H1 (cell line): ENCODE measurements around the gene CRYM. TPM values are rescaled to one million over a fixed set of nuclear protein-coding genes. Genes with fewer than 3 reads are reported as not detected.

Experiments used
- CTCF ChIA-PET: fragments of 300-600 bp; sonication (Branson Sonifier 250); formaldehyde crosslinking; loops from one replicate; lab custom pipeline; 2021; ENCODE audit not compliant: partially characterized antibody; lab: Charles Lee
- POLR2A ChIA-PET: fragments of 300-600 bp; sonication (Branson Sonifier 250); formaldehyde crosslinking; loops from one replicate; lab custom pipeline; 2021; ENCODE audit warnings: inconsistent platforms; ENCODE audit not compliant: partially characterized antibody; lab: Charles Lee
- DNase-seq, 2 experiments: peaks; one replicate each; pipeline versions ENCODE4 v3.0.0 to v3.0.0-alpha.2; 2010 to 2022; ENCODE audit warnings: low spot score in 2 of 2, low read depth in 1 of 2, mixed read lengths in 1 of 2
- FAIRE-seq: peaks from 2 replicates; lab custom pipeline; 2011; peaks lifted over from hg19 to GRCh38; lab: Jason Lieb, UNC
- H2AFZ ChIP-seq: 2 replicates; pipeline ENCODE4 v1.8.1; 2012; ENCODE audit warnings: low read length, inconsistent platforms
- H2AK5ac ChIP-seq: 2 replicates; pipeline ENCODE4 v1.6.1; 2013; ENCODE audit warnings: low read depth, low read length
- H2BK120ac ChIP-seq: replicated peaks from 2 replicates; pipeline ENCODE3; 2013; ENCODE audit warnings: low read depth, low read length, inconsistent platforms
- H2BK12ac ChIP-seq: 2 replicates; pipeline ENCODE4 v1.6.1; 2013; ENCODE audit warnings: low read depth, low read length
- H2BK15ac ChIP-seq: 2 replicates; pipeline ENCODE4 v1.6.1; 2013; ENCODE audit warnings: low read length
- H2BK20ac ChIP-seq: 2 replicates; pipeline ENCODE4 v1.6.1; 2013; ENCODE audit warnings: low read length
- H2BK5ac ChIP-seq: 2 replicates; pipeline ENCODE4 v1.6.1; 2013; ENCODE audit warnings: low read depth, low read length
- H3K14ac ChIP-seq: 2 replicates; pipeline ENCODE4 v1.6.1; 2013; ENCODE audit warnings: inconsistent platforms; ENCODE audit not compliant: insufficient read length
- H3K18ac ChIP-seq: 2 replicates; pipeline ENCODE4 v1.6.1; 2013; ENCODE audit warnings: low read length; ENCODE audit errors: extremely low read depth
- H3K23ac ChIP-seq: 2 replicates; pipeline ENCODE4 v1.6.1; 2013; ENCODE audit warnings: inconsistent platforms; ENCODE audit not compliant: insufficient read length
- H3K23me2 ChIP-seq: 2 replicates; pipeline ENCODE4 v1.6.1; 2013; ENCODE audit warnings: low read depth, low read length
- H3K27ac ChIP-seq: 2 replicates; pipeline ENCODE4 v1.6.1; 2011; ENCODE audit warnings: low read depth, low read length, inconsistent platforms
- H3K27me3 ChIP-seq, 4 experiments: replicated peaks in 1 of 4; 1 replicate in 1 of 4; 2 replicates in 3 of 4; pipeline versions ENCODE4 v1.6.1 to v1.8.1; 2011 to 2013; ENCODE audit warnings: low read length in 3 of 4, mild to moderate bottlenecking in 3 of 4, inconsistent platforms in 2 of 4, mixed read lengths in 2 of 4, moderate library complexity in 1 of 4; ENCODE audit not compliant: control insufficient read depth in 3 of 4, insufficient read depth in 3 of 4; ENCODE audit errors: extremely low read depth in 1 of 4
- H3K36me3 ChIP-seq, 4 experiments: 2 replicates each; pipeline versions ENCODE4 v1.6.1 to v1.8.1; 2011 to 2013; ENCODE audit warnings: mild to moderate bottlenecking in 4 of 4, low read length in 3 of 4, moderate library complexity in 2 of 4, control low read depth in 1 of 4, inconsistent platforms in 1 of 4; ENCODE audit not compliant: insufficient read depth in 4 of 4, control insufficient read depth in 2 of 4
- H3K4ac ChIP-seq: replicated peaks from 2 replicates; pipeline ENCODE3; 2013; ENCODE audit warnings: low read length, low read depth, mixed read lengths, inconsistent platforms; ENCODE audit not compliant: insufficient read length
- H3K4me1 ChIP-seq, 4 experiments: replicated peaks in 1 of 4; 1 replicate in 1 of 4; 2 replicates in 3 of 4; pipeline versions ENCODE4 v1.6.1 to v1.8.1; 2011 to 2013; ENCODE audit warnings: low read length in 3 of 4, inconsistent platforms in 2 of 4, mixed read lengths in 1 of 4; ENCODE audit not compliant: insufficient read depth in 4 of 4, control insufficient read depth in 3 of 4
- H3K4me2 ChIP-seq, 2 experiments: 2 replicates each; pipeline versions ENCODE4 v1.6.1 to v1.8.1; 2011 to 2013; ENCODE audit warnings: low read depth in 2 of 2, low read length in 2 of 2, control low read depth in 1 of 2, inconsistent platforms in 1 of 2, mild to moderate bottlenecking in 1 of 2; ENCODE audit not compliant: insufficient read depth in 1 of 2
- H3K4me3 ChIP-seq, 4 experiments: fragments of 200-600, 300-600 bp in 1 of 4; sonication (generic), shearing (Covaris generic), sonication (Bioruptor Twin) in 1 of 4; 2 replicates each; pipeline versions ENCODE4 v1.5.1 to v1.8.1; 2011 to 2016; ENCODE audit warnings: low read length in 4 of 4, low read depth in 3 of 4, control low read depth in 2 of 4, inconsistent platforms in 2 of 4, mild to moderate bottlenecking in 2 of 4, mixed read lengths in 1 of 4, moderate library complexity in 1 of 4; ENCODE audit not compliant: insufficient read depth in 2 of 4; ENCODE audit errors: extremely low read depth in 1 of 4
- H3K56ac ChIP-seq: replicated peaks from 2 replicates; pipeline ENCODE3; 2013; ENCODE audit warnings: low read depth, mild to moderate bottlenecking, mixed read lengths, low read length, inconsistent platforms; ENCODE audit not compliant: insufficient read length
- H3K79me1 ChIP-seq: 2 replicates; pipeline ENCODE4 v1.6.1; 2013; ENCODE audit warnings: low read depth, low read length, control low read depth
- H3K79me2 ChIP-seq, 2 experiments: 2 replicates each; pipeline versions ENCODE4 v1.6.1 to v1.8.1; 2012 to 2013; ENCODE audit warnings: low read length in 2 of 2, mild to moderate bottlenecking in 2 of 2, inconsistent platforms in 1 of 2; ENCODE audit not compliant: insufficient read depth in 2 of 2, control insufficient read depth in 1 of 2
- H3K9ac ChIP-seq, 4 experiments: replicated peaks in 1 of 4; 1 replicate in 1 of 4; 2 replicates in 3 of 4; pipeline versions ENCODE4 v1.6.1 to v1.8.1; 2011 to 2013; ENCODE audit warnings: low read depth in 3 of 4, low read length in 3 of 4, control low read depth in 2 of 4, mild to moderate bottlenecking in 2 of 4, moderate library complexity in 2 of 4, inconsistent platforms in 1 of 4; ENCODE audit errors: extremely low read depth in 1 of 4
- H3K9me3 ChIP-seq, 2 experiments: 2 replicates each; pipeline versions ENCODE4 v1.6.1 to v1.8.1; 2012 to 2013; ENCODE audit warnings: mild to moderate bottlenecking in 2 of 2, moderate library complexity in 2 of 2, control low read depth in 1 of 2, inconsistent platforms in 1 of 2, low read depth in 1 of 2, low read length in 1 of 2, mixed read lengths in 1 of 2; ENCODE audit not compliant: insufficient read depth in 2 of 2
- H4K20me1 ChIP-seq, 2 experiments: replicated peaks in 1 of 2; 2 replicates each; pipeline versions ENCODE3 to v1.8.1; 2011 to 2013; ENCODE audit warnings: inconsistent platforms in 2 of 2, low read length in 2 of 2, mild to moderate bottlenecking in 1 of 2; ENCODE audit not compliant: insufficient read depth in 2 of 2, control insufficient read depth in 1 of 2
- H4K5ac ChIP-seq: 2 replicates; pipeline ENCODE4 v1.6.1; 2013; ENCODE audit warnings: low read length, low read depth, mixed read lengths, inconsistent platforms; ENCODE audit not compliant: insufficient read length
- H4K8ac ChIP-seq: 2 replicates; pipeline ENCODE4 v1.8.0; 2013; ENCODE audit warnings: mild to moderate bottlenecking, moderate library complexity, low read length, inconsistent platforms; ENCODE audit not compliant: insufficient read depth; ENCODE audit errors: extremely low read depth
- H4K91ac ChIP-seq: replicated peaks from 2 replicates; pipeline ENCODE3; 2013; ENCODE audit warnings: low read length, mixed read lengths, inconsistent platforms; ENCODE audit not compliant: insufficient read length
- ATF3 ChIP-seq: IDR thresholded peaks from 2 replicates; pipeline ENCODE4 v1.6.1; 2011; ENCODE audit warnings: low read depth, mild to moderate bottlenecking, low read length; ENCODE audit not compliant: insufficient read depth
- CBX8 ChIP-seq: fragments of 300-800, 300-1000 bp; sonication (generic); IDR thresholded peaks from 2 replicates; pipeline ENCODE4 v1.7.1; 2016; ENCODE audit warnings: low read depth, low read length, borderline replicate concordance
- CTBP2 ChIP-seq: IDR thresholded peaks from 2 replicates; pipeline ENCODE4 v1.7.0; 2011; ENCODE audit warnings: borderline replicate concordance, mild to moderate bottlenecking, moderate library complexity, mixed read lengths, low read length; ENCODE audit not compliant: insufficient read depth, insufficient read length
- FOSL1 ChIP-seq: IDR thresholded peaks from 2 replicates; pipeline ENCODE4 v1.6.1; 2011; ENCODE audit warnings: mild to moderate bottlenecking, low read depth, low read length, moderate library complexity; ENCODE audit not compliant: insufficient read depth
- GABPA ChIP-seq: IDR thresholded peaks from 2 replicates; pipeline ENCODE4 v1.6.1; 2011; ENCODE audit warnings: mild to moderate bottlenecking, low read length, moderate library complexity, borderline replicate concordance; ENCODE audit not compliant: insufficient read depth
- JUND ChIP-seq: IDR thresholded peaks from 2 replicates; pipeline ENCODE4 v1.6.1; 2011; ENCODE audit warnings: mild to moderate bottlenecking, improper control_type of control experiment, low read length
- KDM5A ChIP-seq: fragments of 200-600 bp; IDR thresholded peaks from 2 replicates; pipeline ENCODE4 v1.7.1; 2012; ENCODE audit warnings: mild to moderate bottlenecking, low read length, inconsistent platforms, mixed read lengths
- PHF8 ChIP-seq: fragments of 200-600 bp; sonication (generic); conservative IDR thresholded peaks from 2 replicates; pipeline ENCODE4 v1.7.1; 2012; ENCODE audit warnings: low read depth, mild to moderate bottlenecking, inconsistent platforms, low read length, moderate library complexity
- TCF12 ChIP-seq: IDR thresholded peaks from 2 replicates; pipeline ENCODE4 v1.6.1; 2011; ENCODE audit warnings: low read depth, mild to moderate bottlenecking, low read length
- TEAD4 ChIP-seq: IDR thresholded peaks from 2 replicates; pipeline ENCODE4 v1.6.1; 2012; ENCODE audit warnings: low read depth, low read length, inconsistent platforms, mixed read lengths
- WGBS, 2 experiments: shearing (Covaris generic) in 1 of 2; methylation state at CpG; one replicate each; pipeline versions ENCODE4 v1.1.6 to v1.1.7; 2013 to 2015; ENCODE audit warnings: low lambda C conversion rate in 2 of 2, mixed read lengths in 2 of 2, inconsistent platforms in 1 of 2, low coverage in 1 of 2, missing lambda C conversion rate in 1 of 2; ENCODE audit not compliant: insufficient replicate concordance in 2 of 2, insufficient coverage in 1 of 2, insufficient read length in 1 of 2; ENCODE audit errors: extremely low coverage in 1 of 2, missing lambda C conversion rate in 1 of 2; 5-methylcytosine and 5-hydroxymethylcytosine counted together
- polyA plus RNA-seq, 7 experiments: library from polyadenylated mRNA; depleted of rRNA in 3 of 7; stranded (reverse) in 5 of 7; unstranded in 2 of 7; fragments of >200 nt in 5 of 7; fragments of 200-250 nt in 2 of 7; gene quantifications; 1 replicate in 5 of 7; 2 replicates in 1 of 7; 4 replicates in 1 of 7; pipeline versions ENCODE4 v1.2.1 to v1.2.3, GENCODE V29; 2011 to 2013; ENCODE audit warnings: missing spikeins in 2 of 7, mixed read lengths in 2 of 7
- total RNA-seq: library from RNA; stranded (reverse); fragmentation: NEBNext Ultra II Directional; extraction: Animal tissue kit (Norgen Biotek cat#: 25700); gene quantifications from 2 replicates; pipeline ENCODE4 v1.2.1, GENCODE V29; 2021

Gene CRYM
- total and polyA plus RNA-seq, 2 of the 8 experiments (the other 6 are each of a cell fraction or from before 2014, with no cell fraction given), result 12.9 to 40.4 TPM

DNA sequence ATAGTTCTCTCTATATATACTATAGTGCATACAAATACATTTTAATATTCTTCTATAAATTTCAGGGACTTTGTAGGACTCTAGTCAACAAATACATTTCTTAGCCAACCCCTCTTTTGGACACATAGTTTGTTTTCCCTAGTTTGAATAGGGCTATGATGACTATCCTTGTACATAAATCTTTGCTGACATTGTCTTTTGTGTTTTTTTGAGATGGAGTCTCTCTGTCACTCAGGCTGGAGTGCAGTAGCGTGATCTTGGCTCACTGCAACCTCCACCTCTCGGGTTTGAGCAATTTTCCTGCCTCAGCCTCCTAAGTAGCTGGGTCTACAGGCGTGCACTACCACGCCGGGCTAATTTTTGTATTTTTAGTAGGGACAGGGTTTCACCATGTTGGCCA, 41.3 kb downstream of the CRYM start:
- no peak overlapping the region for H4K8ac ChIP-seq
- DNase-seq, result no peak
- no peak overlapping the region for H3K4me3 ChIP-seq
- TF ChIP-seq FOSL1, result no peak
- no peak for TF ChIP-seq CBX8
- TF ChIP-seq TEAD4, result no peak
- no peak for TF ChIP-seq ATF3
- TF ChIP-seq TCF12, result no peak
- TF ChIP-seq GABPA, result no peak
- TF ChIP-seq KDM5A, result no peak
- TF ChIP-seq CTBP2, result no peak
- no peak for TF ChIP-seq PHF8
- TF ChIP-seq JUND, result no peak
- TF ChIP-seq, all 59 proteins: peak for 0
- Histone ChIP-seq H3K56ac (no peak overlapping the region), H3K23ac (no peak overlapping the region), H3K4ac (no peak overlapping the region), H3K18ac (no peak overlapping the region), H2BK5ac (no peak overlapping the region), H3K27ac (no peak overlapping the region), H3K4me1 (no peaks in the 10 kb centered on the region), H2BK20ac (no peak overlapping the region), H3K9ac (no peak overlapping the region), H3K79me2 (no peaks in the 10 kb centered on the region), H3K4me2 (no peak overlapping the region), H3K79me1 (no peaks in the 10 kb centered on the region), H2BK120ac (no peak overlapping the region), H2AFZ (no peak overlapping the region), H2AK5ac (no peak overlapping the region), H4K5ac (no peak overlapping the region), H2BK12ac (no peak overlapping the region), H4K20me1 (no peaks in the 10 kb centered on the region), H3K36me3 (no peaks in the 10 kb centered on the region), H3K14ac (no peak overlapping the region), H3K23me2 (no peaks in the 10 kb centered on the region), H2BK15ac (no peak overlapping the region), H4K91ac (no peak overlapping the region), H3K27me3 (no peaks in the 10 kb centered on the region), H3K9me3 (no peaks in the 10 kb centered on the region)
- FAIRE-seq, result no peak
- POLR2A ChIA-PET, result no interaction called here
- WGBS, 2 experiments, result 71% methylated on average over 5 of the region's 5 CpGs; no CpG with 5 or more reads in 1 of the 2 experiments
- CTCF ChIA-PET, result interaction anchor here (0.7 to 1.3 kb wide), 3 partner anchors 10 to 48 kb away, joined by 3 read pairs; no protein-coding TSS in a partner anchor
